ENCODE measurements around the gene COBL. TPM values are rescaled to one million over a fixed set of nuclear protein-coding genes. Genes with fewer than 3 reads are reported as not detected.

COBL gene
- total RNA-seq, 1 experiment from 2014 or later: 8.6 TPM

GRCh38 chr7:51357821-51358220 is 41.2 kb upstream of the COBL start:
- no TSS peak for BruUV-seq (replicated peaks)

GRCh38 chr7:51356849-51357516 is 40.4 kb upstream of the COBL start:
- CTCF ChIA-PET: interaction anchor here (0.6 to 2.0 kb wide), 3 partner anchors 43 to 194 kb away, joined by 3 to 10 read pairs (median 6); no protein-coding TSS in a partner anchor
- Histone ChIP-seq H3K27me3 (ENCODE audit: low read length) (no peaks in the 10 kb centered on the region), H3K4me1 (ENCODE audit: insufficient read depth, low read length) (no peaks in the 10 kb centered on the region), H3K9ac (ENCODE audit: low read length) (no peak overlapping the region), H3K4me2 (ENCODE audit: low read length) (no peak overlapping the region), H3K4me3 (ENCODE audit: low read length) (no peak overlapping the region), H3K27ac (ENCODE audit: low read length) (no peak overlapping the region), H3F3A (ENCODE audit: low read length, unreplicated experiment) (no peaks in the 10 kb centered on the region), H3K9me3 (ENCODE audit: low read length) (no peaks in the 10 kb centered on the region), H4K20me1 (ENCODE audit: low read length) (no peaks in the 10 kb centered on the region), H3K9me2 (replicated peaks; ENCODE audit: low read length) (no peaks in the 10 kb centered on the region), H3K79me2 (ENCODE audit: low read length) (no peaks in the 10 kb centered on the region), H3K36me3 (ENCODE audit: low read depth, low read length) (no peaks in the 10 kb centered on the region), H2AFZ (ENCODE audit: low read length) (no peak overlapping the region)
- POLR2A ChIA-PET (ENCODE audit: unreplicated experiment): no interaction called here
- ATAC-seq (no peak), DNase-seq (no peak)
- BruUV-seq (replicated peaks): no TSS peak
- TF ChIP-seq EZH2phosphoT487 (IDR thresholded peaks at IDR 0.05; ENCODE audit: borderline replicate concordance, low read length) (no peak), EZH2 (IDR thresholded peaks at IDR 0.05; ENCODE audit: low read length, unreplicated experiment) (no peak), CTCF (conservative IDR thresholded peaks at IDR 0.05; ENCODE audit: low read depth, low read length) (no peak)
- intact Hi-C loops (cut with micrococcal nuclease): no loop called here

More at GRCh38 chr7:51357821-51358220, 41.2 kb upstream of the COBL start:
- no peak for TF ChIP-seq EZH2phosphoT487 (IDR thresholded peaks at IDR 0.05; ENCODE audit: borderline replicate concordance, low read length)
- no peak for TF ChIP-seq EZH2 (IDR thresholded peaks at IDR 0.05; ENCODE audit: low read length, unreplicated experiment)
- peak; percentile 53; the same call in 1 of the 2 replicates for TF ChIP-seq CTCF (conservative IDR thresholded peaks at IDR 0.05; ENCODE audit: low read depth, low read length)
- ChIA-PET CTCF (interaction anchor here (0.6 to 2.0 kb wide), 3 partner anchors 95 to 195 kb away, joined by 3 to 10 read pairs (median 6); no protein-coding TSS in a partner anchor), POLR2A (ENCODE audit: unreplicated experiment) (no interaction called here)
- no peaks in the 10 kb centered on the region for H3F3A ChIP-seq (ENCODE audit: low read length, unreplicated experiment)
- no peaks in the 10 kb centered on the region for H3K9me3 ChIP-seq (ENCODE audit: low read length)
- ATAC-seq (peak; percentile 64), DNase-seq (no peak)
- no peak overlapping the region for H3K4me2 ChIP-seq (ENCODE audit: low read length)
- H3K9me2 ChIP-seq (replicated peaks; ENCODE audit: low read length): no peaks in the 10 kb centered on the region
- no peak overlapping the region for H3K4me3 ChIP-seq (ENCODE audit: low read length)
- H3K27me3 ChIP-seq (ENCODE audit: low read length): no peaks in the 10 kb centered on the region
- no peak overlapping the region for H3K27ac ChIP-seq (ENCODE audit: low read length)
- H4K20me1 ChIP-seq (ENCODE audit: low read length): no peaks in the 10 kb centered on the region
- intact Hi-C loops (cut with micrococcal nuclease): loop anchor here (1.0 kb wide), 3 partner anchors 105 to 196 kb away; no protein-coding TSS in a partner anchor
- no peaks in the 10 kb centered on the region for H3K4me1 ChIP-seq (ENCODE audit: insufficient read depth, low read length)
- H3K36me3 ChIP-seq (ENCODE audit: low read depth, low read length): no peaks in the 10 kb centered on the region
- no peak overlapping the region for H2AFZ ChIP-seq (ENCODE audit: low read length)
- H3K79me2 ChIP-seq (ENCODE audit: low read length): no peaks in the 10 kb centered on the region
- H3K9ac ChIP-seq (ENCODE audit: low read length): no peak overlapping the region

- Histone ChIP-seq H3K4me1 (ENCODE audit: insufficient read depth, low read length) (peaks cover 7% of the 10 kb centered on the region), H2AFZ (ENCODE audit: low read length) (no peak overlapping the region), H3K27ac (ENCODE audit: low read length) (no peak overlapping the region), H3K9me2 (replicated peaks; ENCODE audit: low read length) (no peaks in the 10 kb centered on the region), H3F3A (ENCODE audit: low read length, unreplicated experiment) (no peaks in the 10 kb centered on the region), H3K9me3 (ENCODE audit: low read length) (no peaks in the 10 kb centered on the region), H3K36me3 (ENCODE audit: low read depth, low read length) (no peaks in the 10 kb centered on the region), H3K9ac (ENCODE audit: low read length) (no peak overlapping the region), H3K27me3 (ENCODE audit: low read length) (no peaks in the 10 kb centered on the region), H4K20me1 (ENCODE audit: low read length) (no peaks in the 10 kb centered on the region), H3K79me2 (ENCODE audit: low read length) (no peaks in the 10 kb centered on the region), H3K4me2 (ENCODE audit: low read length) (no peak overlapping the region), H3K4me3 (ENCODE audit: low read length) (no peak overlapping the region)
- POLR2A ChIA-PET (ENCODE audit: unreplicated experiment): interaction anchor here (0.5 kb wide), 1 partner anchor 79 kb away, joined by 9 read pairs; no protein-coding TSS in a partner anchor
- no peak for ATAC-seq
- DNase-seq: no peak
- TF ChIP-seq CTCF (conservative IDR thresholded peaks at IDR 0.05; ENCODE audit: low read depth, low read length) (no peak; the same call in 1 of the 2 replicates), EZH2 (IDR thresholded peaks at IDR 0.05; ENCODE audit: low read length, unreplicated experiment) (no peak), EZH2phosphoT487 (IDR thresholded peaks at IDR 0.05; ENCODE audit: borderline replicate concordance, low read length) (no peak)
- CTCF ChIA-PET: interaction anchor here (0.6 kb wide), 1 partner anchor 76 kb away, joined by 3 read pairs; no protein-coding TSS in a partner anchor
- intact Hi-C loops (cut with micrococcal nuclease): loop anchor here (5.0 kb wide), 1 partner anchor 53 kb away; no protein-coding TSS in a partner anchor
- no TSS peak for BruUV-seq (replicated peaks)
Measured at GRCh38 chr7:51354897-51355296, 38.3 kb upstream of the COBL start.

Data from PC-3 (cell line).